Amniotic stem cell (primary cell): ENCODE results near the gene SEC23B.
"Not testable (repeated sequence)": the region's sequence is repeated elsewhere in the genome, so short reads cannot be mapped to it uniquely, and the experiment has no call there.

Experiments
- DNase-seq: peaks from one replicate; lab custom pipeline; 2025; lab: John Stamatoyannopoulos, UW

SEC23B gene

DNA sequence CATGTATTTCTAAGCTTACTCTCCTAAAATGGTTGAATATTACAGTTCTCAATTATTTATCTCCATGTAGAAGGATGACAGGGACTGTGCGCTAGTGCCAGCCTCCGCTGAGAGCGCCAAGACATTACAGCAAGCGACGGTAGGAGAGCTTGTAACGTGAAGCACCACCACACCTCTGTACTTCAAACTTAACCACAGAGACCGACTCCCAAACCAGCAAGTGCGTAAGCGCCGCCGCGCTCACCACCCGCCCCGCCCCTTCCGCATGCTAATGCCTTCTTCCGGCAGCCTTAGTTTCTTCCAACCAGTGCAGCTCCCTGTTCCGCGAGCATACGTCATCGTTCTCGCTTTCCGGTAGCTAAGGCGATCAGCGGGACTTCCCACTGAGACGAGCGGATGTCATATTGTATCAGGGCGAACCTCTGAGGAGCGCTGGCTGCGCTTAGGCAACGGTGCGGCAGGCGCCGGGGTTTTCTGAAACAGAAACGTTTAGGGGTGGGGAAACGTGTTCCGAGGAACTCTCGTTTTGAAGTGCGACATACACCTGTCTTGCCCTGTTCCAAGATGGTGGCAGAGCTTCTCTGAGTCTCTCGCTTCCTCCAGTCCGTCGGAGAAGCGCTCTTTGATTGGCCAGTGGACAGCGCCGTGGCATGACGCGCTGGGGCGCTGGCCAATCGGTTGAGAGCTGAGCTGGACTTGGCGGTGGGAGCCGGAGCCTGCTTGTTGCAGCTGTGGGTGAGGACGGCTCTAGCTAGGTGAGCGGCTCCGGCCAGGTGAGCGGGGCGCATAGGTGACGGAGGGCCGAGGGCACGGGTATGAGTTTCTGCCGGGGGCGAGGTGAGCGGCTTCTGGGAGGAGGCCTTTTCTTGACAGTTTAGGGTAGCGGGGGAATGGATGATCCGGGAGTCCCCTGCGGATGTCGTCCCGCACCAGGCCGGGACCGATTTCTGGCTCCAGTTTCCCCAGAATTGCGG lies at the start of gene SEC23B:
Gene SEC23B, plus strand, starts transcription at position 723 of the 974 bp plus-strand sequence. CDS start 2,896 bp downstream, outside the sequence.
- DNase-seq, result peak; percentile 95

DNA sequence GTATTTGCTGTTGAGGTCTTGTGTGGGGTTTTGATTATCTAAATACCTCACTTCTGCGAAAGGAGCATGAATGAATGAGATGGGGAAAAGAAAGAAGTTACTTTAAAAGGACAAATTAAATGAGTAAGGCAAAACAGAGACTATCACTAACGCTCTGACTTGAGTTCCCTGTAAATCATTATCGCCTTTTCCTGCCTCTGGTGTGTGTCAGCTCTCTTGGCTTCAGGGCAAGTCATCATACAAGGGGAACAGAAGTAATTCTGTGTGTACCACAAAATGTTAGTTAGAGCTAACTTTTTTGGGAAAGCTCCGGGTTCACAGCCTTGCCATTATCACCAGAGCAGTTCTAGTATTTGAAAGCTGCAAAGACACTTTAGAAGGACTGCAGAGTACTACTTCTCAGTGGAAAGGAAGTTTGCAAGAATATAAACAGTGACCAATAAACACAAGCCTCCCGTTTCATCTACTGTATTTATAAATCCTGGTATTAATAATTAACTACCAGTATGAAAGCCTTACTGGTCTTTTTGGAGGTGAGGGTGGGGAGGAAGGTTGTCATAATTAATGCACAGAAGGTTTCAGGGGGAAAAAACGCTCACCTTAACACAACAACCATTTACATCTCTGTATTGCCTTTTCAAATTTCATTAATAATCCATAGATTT lies 42.1 kb upstream of the SEC23B start:
- no peak for DNase-seq

DNA sequence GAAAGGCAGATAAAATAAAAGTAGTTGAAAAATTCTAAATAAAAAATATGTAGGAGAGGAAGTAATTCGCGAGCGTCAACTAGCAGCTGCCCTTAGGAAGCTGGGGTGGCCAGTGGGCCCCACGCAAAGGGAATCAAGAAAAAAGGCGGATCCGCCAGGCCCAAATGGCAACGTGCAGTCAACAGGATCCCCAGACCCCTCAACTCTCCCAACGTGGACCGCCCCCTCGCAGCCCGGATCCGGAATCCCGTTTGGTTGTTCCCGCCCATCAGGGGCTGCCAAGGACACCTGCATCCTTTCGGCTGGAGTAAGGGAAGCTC lies 41.2 kb upstream of the SEC23B start:
- no peak for DNase-seq

DNA sequence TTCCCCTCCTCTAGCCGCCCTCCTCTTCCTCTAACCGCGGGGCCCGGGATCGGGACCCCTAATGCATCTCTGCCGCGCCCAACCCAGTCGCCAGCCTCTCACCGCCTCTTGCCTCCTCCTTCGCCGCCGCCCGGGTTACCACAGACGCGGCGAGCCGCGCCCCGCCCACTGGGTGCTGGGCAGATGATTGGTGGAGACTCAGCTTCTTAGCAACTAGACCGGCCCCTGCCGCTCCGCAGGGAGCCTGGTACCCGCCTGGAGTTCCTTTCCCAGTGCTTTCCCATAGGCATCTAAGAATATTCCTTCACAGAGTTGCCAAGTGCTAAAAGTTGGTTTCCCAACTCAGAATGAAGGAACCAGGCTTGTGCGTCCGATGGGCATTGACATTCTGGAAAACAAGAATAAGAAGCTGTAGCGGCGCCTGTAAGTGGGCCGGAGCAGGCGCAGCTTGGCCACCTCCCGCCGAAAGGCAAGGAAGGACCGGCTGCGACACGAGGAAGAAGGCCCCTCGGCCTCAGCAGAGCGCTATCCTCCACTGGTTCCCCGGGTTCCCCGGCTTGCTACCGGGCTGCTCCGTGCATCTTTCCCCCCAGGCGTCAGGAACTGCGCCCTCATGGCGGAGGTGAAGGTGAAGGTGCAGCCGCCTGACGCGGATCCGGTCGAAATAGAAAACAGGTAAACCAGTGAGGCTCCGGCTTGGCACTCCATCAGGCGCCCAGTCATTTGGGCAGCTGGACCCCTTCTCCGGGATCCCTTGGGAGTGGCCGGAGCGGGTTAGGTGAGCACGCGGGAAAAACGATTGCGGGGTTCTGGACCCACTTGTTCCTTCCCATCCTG lies 40.6 kb upstream of the SEC23B start, which contains the start of the genes DZANK1 and POLR3F:
Gene DZANK1, minus strand, starts transcription at position 137 of the 837 bp plus-strand sequence. CDS start 1,672 bp downstream, outside the sequence.
Gene POLR3F, plus strand, starts transcription at position 497 of the 837 bp plus-strand sequence. Its CDS starts 117 bp downstream, at position 614.
- DNase-seq, result peak; percentile 88

DNA sequence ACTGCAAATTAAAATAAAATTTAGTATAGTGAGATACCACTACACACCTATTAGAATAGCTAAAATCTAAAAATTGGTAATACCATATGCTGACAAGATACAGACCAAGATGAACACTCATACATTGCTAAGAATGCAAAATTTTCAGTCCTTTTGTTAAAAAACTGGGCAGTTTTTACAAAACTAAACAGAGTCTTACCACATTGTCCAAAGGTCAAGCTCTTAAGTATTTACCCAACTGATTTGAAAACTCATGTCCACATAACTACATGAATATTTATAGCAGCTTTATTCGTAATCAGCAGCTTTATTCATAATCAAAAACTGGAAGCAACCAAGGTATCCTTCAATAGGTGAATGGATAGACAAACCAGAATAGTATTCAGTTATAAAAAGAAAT lies 30.5 kb upstream of the SEC23B start:
- DNase-seq, result no peak

DNA sequence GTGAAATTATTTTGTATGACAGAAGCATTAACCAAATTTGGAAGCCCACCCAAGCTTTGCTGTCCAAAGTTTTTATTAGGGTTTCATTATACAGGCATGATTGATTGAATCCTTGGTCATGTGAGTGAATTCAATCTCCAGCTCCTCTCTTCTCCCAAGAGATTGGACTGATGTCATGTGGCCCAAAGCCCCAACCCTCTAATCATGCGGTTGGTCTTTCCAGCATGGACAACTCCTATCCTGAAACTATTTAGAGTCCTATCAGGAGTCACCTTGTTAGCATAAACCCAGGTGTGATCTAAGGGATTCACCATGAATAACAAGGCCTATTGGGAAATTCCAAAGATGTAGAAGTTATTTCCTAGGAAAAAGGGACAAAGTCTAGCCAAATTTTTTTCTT lies 29.9 kb upstream of the SEC23B start:
- no peak for DNase-seq

DNA sequence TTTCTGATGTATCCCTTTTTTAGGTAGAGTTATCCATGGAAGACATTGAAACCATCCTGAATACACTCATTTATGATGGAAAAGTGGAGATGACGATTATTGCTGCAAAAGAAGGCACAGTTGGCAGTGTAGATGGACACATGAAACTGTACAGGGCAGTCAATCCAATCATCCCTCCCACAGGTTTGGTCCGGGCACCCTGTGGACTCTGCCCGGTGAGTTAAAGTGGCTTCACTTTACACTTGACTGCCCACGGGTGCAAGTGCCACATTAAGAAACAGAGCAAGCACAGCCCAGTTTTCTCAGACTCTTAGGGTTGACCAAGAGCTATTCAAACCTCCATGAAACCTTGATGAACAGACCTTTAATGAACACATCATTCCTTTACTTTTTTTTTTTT lies 26.1 kb upstream of the SEC23B start:
- no peak for DNase-seq

DNA sequence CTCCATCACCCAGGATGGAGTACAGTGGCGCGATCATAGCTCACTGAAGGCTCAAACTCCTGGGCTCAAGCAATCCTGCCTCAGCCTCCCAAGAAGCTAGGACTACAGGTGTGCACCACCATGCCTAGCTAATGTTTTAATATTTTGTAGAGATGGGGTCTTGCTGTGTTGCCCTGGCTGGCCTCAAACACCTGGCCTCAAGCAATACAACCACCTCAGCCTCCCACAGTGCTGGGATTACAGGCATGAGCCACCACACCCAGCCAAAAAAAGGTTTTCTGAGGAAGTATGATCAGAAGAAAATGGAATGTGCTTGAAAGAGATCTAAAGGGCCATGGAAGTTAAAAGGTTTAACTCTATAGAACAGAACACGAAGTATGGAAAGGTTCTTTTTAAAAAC lies 19.4 kb upstream of the SEC23B start:
- no peak for DNase-seq

DNA sequence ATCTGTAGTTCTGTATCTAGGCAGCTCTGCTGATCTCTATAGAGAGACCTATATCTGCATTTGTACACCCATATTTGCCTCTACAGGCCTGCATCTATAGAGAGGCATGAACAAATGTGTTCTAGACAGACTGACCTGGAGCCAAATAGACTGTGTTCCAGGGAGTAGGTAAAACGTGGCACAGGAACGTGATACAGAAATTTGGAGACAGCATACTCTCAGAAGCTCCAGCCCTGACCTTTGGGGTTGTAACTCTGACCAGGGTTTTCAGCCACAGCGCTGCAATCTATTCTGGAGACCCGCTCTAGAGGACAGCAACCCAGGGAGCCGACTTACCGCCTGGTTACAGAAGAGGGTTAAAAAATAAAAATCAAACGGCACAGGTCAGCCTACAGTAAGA lies 11.7 kb upstream of the SEC23B start:
- DNase-seq, result no peak

DNA sequence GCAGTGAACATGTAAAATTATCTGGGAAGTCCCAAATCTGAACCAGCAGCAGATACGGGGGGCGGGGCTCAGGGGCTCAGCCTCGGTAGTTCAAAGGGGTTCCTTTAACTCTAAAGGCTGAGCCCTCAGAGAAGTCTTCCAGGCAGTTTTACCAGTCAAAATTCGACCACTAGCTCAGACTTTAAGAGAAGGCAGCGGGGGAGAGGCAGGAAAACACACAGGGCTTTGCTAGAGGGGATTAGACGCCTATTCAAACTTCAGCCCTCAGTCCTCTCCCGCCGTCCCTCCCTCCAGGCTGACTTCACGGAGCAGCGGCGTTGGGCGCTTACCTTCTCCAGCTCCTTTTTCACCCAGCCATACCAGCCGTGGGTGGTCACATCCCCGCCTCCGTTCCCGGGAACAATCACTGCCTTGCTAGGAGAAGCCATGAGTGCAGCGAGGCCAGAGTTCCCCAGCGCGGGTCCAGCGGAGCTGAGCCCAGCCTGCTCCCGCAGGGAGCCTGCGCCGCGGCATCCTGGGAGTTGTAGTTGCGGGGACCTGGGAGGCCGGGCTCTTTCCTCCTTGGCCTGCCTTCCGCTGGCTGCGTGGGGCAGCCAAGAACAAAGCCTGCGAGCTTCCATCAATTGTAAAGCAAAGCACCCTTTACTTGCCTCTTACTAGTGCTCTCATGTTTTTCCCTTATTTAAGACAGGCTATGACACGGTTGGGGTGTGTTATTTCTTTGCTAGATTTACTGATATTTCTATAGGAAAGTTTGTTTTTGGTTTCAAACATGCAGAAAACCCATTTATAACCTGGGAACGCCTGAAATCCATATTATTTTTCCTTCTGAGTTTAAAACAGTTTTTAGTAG lies 10.8 kb upstream of the SEC23B start, which contains the start of gene RBBP9:
Gene RBBP9, minus strand, starts transcription at position 486 of the 853 bp plus-strand sequence. Its CDS starts 58 bp downstream, at position 428.
- DNase-seq, result peak; percentile 53

DNA sequence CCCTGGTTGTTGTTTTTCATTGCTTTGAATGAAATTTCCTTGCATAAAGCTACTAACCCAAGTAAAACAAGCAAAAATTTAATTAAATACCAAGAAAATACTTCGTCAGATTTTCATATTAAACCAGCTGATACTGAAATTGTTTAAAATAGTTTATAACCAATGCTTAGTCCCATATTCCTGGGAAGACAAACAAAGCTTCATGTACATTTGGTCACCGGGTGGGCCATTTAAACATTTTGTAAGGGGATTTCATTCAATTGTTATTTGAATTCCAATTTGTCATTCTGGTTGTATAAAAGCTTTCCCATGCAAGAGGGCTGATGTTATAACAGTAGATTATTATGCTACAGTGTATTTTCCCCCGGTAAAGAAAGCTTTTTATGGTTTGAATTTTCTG lies 10.1 kb upstream of the SEC23B start:
- no peak for DNase-seq

DNA sequence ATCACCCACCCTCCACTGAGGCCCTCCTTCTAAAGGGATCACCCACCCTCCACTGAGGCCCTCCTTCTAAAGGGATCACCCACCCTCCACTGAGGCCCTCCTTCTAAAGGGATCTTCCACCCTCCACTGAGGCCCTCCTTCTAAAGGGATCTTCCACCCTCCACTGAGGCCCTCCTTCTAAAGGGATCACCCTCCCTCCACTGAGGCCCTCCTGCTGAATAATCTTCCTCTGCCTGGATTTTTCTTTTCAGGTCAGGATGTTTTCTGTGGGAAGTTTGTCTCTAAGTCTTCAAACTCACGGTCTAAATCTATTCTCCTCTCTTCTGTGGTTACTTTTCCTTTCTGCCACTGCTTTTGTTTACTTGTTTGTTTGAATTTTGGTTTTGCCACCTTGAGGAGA lies 6.1 kb upstream of the SEC23B start:
- DNase-seq, result not testable (repeated sequence)

DNA sequence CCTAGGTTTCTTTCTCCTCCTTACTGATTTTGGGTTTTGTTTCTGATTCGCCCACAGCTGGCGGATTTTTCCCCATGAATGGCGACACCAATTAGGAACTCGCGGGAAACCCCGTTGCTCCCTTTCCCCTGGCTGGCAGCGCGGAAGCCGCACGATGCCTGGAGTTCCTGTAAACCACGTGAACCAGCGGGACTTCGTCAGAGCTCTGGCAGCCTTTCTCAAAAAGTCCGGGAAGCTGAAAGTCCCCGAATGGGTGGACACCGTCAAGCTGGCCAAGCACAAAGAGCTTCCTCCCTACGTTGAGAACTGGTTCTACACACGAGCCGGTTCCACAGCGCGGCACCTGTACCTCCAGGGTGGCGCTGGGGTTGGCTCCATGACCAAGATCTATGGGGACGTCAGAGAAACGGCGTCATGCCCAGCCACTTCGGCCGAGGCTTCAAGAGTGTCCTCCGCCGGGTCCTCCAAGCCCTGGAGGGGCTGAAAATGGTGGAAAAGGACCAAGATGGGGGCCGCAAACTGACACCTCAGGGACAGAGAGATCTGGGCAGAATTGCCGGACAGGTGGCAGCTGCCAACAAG lies 3.2 kb upstream of the SEC23B start:
- no peak for DNase-seq

DNA sequence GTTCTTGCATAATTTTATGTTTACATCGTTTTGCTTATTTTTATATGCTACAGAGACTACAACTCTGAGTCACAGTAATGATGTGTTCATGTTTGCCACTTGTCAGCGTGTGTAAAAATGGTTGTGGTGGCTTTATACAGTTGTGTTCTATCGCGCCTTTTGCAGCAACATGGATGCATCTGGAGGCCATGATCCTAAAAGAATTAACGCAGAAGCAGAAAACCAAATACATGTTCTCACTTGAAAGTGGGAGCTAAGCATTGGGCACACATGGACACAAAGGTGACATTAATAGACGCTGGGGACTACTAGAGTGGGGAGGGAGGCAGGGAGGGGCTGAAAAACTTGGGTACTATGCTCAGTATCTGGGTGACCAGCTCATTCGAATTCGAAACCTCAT lies 996 bp upstream of the SEC23B start:
- no peak for DNase-seq

DNA sequence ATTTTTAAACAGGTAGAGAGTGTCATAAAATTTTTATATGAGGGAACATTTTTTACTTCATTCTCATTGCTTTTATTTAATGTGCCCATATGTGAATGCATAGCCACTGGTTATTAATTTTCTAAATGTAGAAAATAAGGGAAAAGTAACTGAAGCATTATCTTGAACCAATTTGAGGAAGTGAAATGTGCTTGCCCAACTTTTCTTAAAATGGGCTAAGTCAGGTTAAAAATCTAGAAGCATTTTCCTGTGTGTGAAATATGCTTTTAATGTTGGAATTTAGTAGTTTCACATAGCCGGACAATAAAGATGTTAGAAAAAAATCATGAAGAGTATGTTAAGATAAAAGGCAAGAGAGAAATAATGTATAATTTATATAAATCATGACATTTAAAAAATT lies 3.8 kb downstream of the SEC23B start:
- DNase-seq, result no peak

DNA sequence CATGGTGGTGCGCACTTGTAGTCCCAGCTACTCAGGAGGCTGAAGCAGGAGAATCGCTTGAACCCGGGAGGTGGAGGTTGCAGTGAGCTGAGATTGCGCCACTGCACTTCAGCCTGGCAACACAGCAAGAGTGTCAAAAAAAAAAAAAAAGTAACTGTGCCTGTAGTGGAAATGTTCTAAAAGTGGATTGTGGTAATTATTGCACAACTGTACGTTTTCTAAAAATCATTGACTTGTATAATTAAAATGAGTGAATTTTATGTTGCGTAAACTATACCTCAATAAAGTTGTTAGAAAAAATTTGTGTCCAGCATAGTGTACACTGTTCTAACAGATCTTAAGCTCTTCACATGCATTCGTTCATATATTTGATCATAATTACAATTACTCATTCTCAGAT lies 5.5 kb downstream of the SEC23B start:
- no peak for DNase-seq

DNA sequence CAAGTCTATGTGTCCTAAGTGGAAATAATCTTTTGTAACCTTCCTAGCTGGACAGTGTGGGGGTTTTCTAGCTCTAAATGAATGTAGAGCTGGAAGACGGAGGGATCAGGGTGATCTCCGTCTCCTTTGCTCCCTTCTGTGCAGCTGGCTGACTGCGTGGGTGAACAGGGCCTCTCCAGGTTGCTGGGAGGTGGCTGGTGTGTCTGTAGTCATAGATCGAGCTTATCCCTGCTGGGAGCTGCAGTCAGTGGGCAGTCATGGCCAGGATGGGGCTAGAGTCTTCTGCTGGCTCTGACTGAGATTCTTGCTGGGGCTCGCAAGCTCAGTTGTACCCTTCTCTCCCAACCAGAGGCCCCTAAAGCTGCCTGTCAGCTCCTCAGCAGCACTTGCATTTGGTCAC lies 6.4 kb downstream of the SEC23B start:
- DNase-seq, result no peak

DNA sequence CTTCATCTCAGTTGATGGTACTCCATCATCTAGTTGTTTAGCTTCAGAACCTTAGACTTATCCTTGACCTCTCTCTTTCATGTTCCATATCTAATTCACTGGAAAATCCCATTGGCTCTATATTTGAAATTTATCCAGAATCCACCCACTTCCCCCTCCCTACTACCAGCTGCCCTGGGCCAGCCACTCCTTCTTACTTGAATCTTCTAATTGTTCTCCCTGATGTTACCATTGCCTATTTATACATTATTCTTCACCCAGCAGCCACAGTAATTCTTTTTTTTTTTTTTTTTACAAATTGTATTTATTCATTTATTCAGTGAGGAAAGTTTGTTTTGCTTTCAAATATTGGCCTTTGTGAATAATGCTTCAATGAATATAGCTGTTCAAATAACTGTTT lies 8.2 kb downstream of the SEC23B start:
- no peak for DNase-seq

DNA sequence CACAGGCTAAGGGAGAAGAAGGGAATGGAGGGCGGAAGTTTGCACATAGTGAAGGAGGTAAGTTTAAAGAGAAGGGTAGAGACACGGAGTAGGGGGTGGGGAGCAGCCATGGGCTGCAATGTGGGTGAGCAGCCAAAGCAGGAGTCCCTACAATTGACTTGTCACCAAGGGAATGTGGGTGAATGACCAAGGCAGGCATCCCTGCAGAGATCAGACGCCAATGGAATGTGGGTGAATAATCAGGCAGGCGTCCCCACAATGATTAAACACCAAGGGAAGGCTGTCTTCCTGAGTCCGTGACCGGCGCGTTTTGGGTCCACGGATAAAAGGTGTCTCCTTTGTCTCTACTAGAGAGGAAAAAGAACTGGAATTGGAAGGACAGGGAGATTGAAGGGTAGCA lies 14.3 kb downstream of the SEC23B start:
- not testable (repeated sequence) for DNase-seq

DNA sequence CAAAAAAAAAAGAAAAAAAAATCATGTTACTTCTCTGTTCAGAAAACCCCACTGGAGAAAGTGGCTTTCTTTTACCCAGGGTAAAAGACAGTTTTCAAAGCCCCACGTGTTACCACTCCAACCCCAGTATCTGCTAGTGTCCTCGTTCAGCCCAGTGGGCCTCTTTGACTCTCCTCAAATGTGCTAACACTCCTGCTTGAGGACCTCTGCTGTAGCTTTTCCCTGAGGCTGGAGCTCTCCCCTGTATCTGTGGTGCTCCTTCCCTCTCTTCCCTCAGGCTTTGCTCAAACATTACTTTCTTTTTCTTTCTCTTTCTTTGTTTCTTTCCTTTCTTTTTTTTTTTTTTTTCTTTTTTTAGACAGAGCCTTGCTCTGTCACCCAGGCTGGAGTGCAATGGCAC lies 15.3 kb downstream of the SEC23B start:
- DNase-seq, result no peak

DNA sequence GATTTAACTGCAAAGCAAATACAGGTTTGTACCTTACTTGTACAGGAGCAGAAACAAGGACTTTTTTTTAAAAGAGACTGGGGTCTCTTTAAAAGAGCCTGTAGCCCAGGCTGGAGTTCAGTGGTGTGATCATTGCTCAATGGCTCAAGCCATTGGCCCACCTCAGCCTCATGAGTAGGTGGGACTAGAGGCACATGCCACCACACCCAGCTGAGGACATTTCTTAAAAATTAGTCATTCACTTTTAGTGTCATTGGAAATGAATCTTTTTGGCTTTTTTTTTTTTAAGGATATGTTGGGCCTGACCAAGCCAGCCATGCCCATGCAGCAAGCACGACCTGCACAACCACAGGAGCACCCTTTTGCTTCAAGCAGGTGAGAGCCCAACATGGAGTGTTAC lies 16.9 kb downstream of the SEC23B start:
- no peak for DNase-seq
